ENCODE data around the gene CALML4.
"Not testable (repeated sequence)": the region's sequence is repeated elsewhere in the genome, so short reads cannot be mapped to it uniquely, and the experiment has no call there.

The CALML4 gene

DNA sequence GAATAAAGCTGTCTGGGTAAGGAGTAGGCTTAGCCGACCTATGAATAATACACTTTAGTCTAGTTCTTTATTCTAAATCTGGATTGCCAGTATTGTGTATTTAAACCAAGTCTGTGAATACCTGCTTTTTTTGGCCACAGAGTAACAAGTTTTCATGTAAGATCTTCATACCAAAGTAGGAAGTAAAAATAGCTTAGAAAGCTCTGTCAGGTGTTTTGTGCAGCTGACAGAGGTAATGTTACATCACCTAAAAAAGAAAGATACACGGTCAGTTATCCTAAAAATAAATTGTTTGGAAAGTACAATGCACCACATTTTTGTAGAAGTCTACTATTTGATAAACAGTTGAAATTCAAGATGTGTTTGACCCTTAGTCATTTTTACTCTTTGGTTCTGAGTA is 16.5 kb downstream of the CALML4 start:
- DNase-seq, result no peak

- DNase-seq, result no peak
Measured at GRCh38 chr15:68187559-68187958, 17.6 kb downstream of the CALML4 start.

DNA sequence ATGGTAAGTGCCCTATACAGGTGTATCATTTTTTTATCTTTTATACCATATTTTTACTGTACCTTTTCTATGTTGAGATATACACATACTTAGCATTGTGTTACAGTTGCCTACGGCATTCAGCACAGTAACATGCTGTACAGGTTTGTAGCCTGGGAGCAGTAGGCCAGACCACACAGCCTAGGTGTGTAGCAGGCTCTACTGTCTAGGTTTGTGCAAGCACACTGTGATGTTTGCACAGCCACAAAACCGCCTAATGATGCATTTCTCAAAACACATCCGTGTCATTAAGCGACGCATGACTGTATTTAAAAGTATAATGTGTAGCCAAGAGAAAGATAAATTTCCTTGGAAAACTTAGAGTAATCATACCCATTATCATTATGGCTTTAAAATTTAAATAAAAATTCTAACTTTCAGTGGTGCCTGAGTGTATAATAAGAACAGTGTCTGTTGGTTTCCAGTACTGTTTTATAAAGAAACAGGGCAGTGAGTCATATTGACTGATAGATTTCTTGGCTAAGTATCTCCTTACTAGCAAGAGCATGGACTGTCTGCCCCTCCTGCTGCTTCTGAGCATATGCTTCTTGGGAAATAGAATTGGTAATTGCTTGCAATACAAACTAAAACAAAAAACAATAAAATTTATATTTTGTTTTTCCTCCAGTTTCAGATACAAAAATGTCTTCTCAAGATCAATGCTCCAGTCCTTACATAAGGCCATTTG is 18.3 kb downstream of the CALML4 start:
- no peak for DNase-seq

- DNase-seq, result no peak
Measured at GRCh38 chr15:68184616-68185480, 20.3 kb downstream of the CALML4 start.

GRCh38 chr15:68183616-68184315 is 21.4 kb downstream of the CALML4 start:
- DNase-seq, result no peak

- no peak for DNase-seq
Measured at GRCh38 chr15:68177742-68178141, 27.4 kb downstream of the CALML4 start.

DNA sequence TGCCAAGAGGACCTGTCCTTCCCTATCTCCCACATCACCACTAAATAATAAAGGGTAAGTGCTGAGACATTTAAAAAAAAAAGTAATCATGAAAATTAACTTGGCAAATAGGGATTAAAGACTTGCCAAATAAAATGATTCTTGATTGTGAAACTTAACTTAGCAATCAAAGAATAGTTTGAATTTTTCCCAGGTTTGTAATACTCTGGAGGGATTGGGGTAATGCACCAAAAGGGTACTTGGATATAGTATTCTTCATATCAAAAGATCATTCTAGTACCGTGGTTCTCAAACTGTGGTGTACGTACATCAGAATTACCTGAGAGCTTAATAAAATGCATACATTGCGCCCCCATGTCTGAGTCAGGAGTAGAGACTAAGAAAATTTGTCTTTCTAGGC is 28.5 kb downstream of the CALML4 start:
- DNase-seq, result no peak

DNA sequence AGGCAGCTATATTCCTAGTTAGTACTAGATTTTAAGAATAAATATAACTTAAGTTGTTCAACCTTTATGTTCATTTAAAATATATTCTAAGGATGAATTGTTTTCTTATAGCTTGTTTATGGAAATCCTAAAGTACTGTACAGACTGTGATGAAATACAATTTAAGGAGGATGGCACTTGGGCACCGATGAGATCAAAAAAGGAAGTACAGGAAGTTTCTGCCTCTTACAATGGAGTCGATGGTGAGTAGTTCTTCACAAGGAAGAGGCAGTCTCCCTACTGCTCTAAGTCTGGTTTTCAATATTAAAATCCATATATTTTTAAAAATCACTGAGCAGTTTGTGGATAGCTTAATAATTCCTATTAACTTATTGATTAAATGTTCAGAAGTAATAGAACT is 29.6 kb downstream of the CALML4 start:
- DNase-seq, result no peak

GRCh38 chr15:68173119-68173518 is 32.0 kb downstream of the CALML4 start:
- DNase-seq, result no peak

DNA sequence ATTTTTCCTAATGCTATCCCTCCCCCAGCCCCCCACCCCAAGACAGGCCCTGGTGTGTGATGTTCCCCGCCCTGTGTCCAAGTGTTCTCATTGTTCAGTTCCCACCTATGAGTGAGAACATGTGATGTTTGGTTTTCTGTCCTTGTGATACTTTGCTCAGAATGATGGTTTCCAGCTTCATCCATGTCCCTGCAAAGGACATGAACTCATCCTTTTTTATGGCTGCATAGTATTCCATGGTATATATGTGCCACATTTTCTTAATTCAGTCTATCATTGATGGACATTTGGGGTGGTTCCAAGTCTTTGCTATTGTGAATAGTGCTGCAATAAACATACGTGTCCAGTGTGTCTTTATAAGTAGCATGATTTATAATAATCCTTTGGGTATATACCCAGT is 33.1 kb downstream of the CALML4 start:
- DNase-seq, result not testable (repeated sequence)

GRCh38 chr15:68166847-68167246 is 38.3 kb downstream of the CALML4 start:
- DNase-seq, result no peak

GRCh38 chr15:68163191-68163590 is 41.9 kb downstream of the CALML4 start:
- no peak for DNase-seq

DNA sequence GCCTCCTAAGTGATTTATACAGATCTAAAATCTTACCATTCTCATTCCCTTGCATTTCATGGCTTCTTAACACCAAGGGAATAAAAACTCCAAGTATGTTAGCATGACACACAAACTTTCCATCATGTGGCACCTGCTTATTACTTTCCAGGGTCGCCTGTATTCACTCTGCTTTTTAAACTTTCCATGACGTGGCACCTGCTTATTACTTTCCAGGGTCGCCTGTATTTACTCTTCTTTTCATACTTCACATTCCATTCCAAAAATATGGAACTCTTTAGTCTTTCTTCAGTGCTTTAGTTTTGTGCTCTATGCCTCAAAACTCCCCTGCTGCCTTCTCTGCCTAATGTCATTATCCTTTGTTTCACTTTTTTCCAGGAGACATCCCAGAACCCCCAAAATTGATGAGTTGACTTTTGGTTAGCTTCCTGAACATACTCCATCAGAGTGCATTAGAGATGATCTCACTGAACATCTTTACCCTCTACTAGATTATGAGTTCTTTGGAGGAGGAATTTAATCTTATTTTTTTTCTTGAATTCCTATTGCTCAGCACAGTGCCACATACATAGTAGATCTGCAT is 47.0 kb downstream of the CALML4 start:
- DNase-seq, result no peak

DNA sequence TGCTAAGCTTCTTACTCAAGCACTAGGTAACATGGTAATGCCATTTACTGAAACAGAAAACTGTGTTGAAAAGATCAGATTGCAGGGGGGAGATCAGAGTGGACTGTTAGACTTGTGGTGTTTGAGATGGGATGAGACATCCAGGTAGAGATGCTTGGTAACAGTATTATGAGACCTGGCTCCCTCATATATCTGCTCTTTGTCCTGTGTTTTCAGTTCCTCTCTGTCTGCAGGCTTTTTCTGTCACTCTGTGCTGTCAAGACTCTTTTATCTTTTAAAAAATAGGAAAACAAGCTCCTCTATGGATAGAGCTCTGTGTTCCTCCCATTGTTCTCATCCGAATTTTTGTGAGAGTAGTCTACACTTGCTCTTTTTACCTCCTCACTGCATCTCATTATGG is 48.1 kb downstream of the CALML4 start:
- DNase-seq, result no peak

DNA sequence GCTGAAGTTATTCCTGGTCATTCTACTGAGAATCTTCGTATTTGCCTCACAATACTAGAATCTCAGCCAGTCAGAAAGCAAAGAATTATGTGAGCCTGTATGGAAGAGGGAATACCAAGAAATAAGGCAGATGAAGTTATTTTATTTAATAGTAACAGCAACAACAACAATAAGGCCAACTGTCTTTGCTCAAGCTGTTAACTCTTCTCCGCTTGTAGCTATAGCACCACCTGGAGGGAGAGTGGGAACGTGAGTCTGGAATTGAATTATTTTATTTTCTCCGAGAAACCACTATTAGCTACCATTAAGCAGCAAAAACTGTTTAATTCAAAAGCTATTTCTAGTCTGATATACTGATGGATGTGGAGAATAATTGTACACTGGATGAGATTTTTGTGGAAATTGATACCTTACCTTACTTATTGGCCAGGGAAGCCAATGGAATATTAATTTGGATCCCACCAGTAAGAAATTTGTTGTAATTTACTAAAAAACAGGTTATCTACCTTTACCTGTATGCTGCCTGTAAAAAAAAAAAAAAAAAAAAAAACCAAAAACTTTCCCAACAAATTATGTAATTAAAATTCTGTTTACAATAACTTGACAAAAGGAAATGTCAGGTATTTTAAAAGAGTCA is 50.1 kb downstream of the CALML4 start:
- DNase-seq, result peak; percentile 42

GRCh38 chr15:68152342-68152741 is 52.8 kb downstream of the CALML4 start:
- DNase-seq, result no peak

GRCh38 chr15:68151277-68151676 is 53.9 kb downstream of the CALML4 start:
- DNase-seq, result no peak

GRCh38 chr15:68150187-68150586 is 54.9 kb downstream of the CALML4 start:
- DNase-seq, result no peak

DNA sequence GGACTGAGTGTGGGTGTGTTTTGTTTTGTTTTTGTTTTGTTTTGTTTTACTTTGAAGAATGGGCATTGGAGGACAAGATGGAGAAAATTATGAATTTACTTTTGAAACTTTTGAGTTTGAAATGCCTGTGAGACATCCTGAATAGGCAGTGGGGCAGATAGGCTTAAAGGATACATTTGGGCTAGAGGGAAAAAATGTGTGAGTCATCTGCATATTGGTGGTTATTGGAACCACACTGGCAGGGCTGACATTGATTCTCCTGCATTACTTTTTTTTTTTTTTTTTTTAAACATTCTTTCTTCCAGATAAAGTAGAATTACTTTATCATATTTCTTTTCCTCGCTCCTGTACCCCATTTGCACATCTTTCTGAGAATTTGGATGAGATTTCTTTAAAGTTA is 56.1 kb downstream of the CALML4 start:
- DNase-seq, result no peak

DNA sequence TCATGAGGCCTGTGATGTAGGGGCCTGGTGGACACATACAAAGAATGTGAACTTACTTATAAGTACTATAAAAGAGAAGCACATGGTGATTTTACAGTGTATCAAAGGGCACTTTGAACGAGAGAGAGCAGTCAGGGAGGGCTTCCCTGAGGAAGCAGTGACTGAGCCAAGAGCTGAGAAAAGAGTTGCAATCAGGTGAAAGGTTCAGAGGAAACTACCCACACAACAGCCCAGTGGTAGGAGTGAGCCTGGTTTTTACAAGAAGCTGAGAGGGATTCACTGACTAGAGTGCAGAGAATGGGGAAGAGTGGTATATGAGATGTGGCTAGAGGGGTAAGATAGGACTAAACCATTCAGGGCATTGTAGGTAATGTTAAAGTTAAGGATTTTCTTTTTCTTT is 57.1 kb downstream of the CALML4 start:
- DNase-seq, result no peak

DNA sequence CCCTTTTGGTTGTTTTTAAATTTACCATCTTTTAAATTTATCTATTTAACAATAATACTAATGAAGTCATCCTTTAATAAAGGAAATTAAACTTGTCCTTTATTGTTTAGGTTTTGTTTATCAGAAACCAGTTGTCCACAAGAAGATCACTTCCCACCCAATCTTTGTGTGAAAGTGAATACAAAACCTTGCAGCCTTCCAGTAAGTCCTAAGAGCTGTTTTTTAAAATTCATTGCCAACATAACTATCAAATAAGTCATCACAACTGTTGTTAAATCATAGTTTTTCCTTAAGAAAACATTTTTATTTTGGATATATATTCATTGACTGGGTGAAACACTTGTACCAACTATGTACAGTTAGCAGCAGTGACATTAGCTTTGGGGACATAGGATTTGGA is 59.4 kb downstream of the CALML4 start:
- no peak for DNase-seq

- no peak for DNase-seq
Measured at GRCh38 chr15:68143785-68144184, 61.3 kb downstream of the CALML4 start.

GRCh38 chr15:68143129-68143528 is 62.0 kb downstream of the CALML4 start:
- no peak for DNase-seq
